Stimulated activated CD4-positive, alpha-beta T cell treated with anti-CD3 and anti-CD28 coated beads, TNF-alpha, amount 100 ng/mL, for 48 hours (primary cell): ENCODE measurements around the gene ZNF212.
A peak's percentile ranks its signal among the peaks of the same experiment; 100 is the strongest.
"Not testable (repeated sequence)": the region's sequence is repeated elsewhere in the genome, so short reads cannot be mapped to it uniquely, and the experiment has no call there.

Source experiments
- DNase-seq, 3 donors: peaks; one replicate each; pipeline ENCODE4 v3.0.0-alpha.2; 2020; ENCODE audit warnings: low read depth in 3 of 3

The ZNF212 gene

GRCh38 chr7:149218469-149219420, 20.7 kb upstream of the ZNF212 start:
- no peak for DNase-seq

GRCh38 chr7:149220534-149220933, 18.9 kb upstream of the ZNF212 start:
- DNase-seq = no peak

- no peak for DNase-seq
Observed at GRCh38 chr7:149223176-149223575, 16.3 kb upstream of the ZNF212 start.

- no peak for DNase-seq
Observed at GRCh38 chr7:149223761-149224160, 15.7 kb upstream of the ZNF212 start.

GRCh38 chr7:149224352-149224751, 15.1 kb upstream of the ZNF212 start:
- DNase-seq = no peak

GRCh38 chr7:149225106-149225505, 14.3 kb upstream of the ZNF212 start:
- DNase-seq = no peak

GRCh38 chr7:149225656-149226055, 13.8 kb upstream of the ZNF212 start:
- DNase-seq = no peak

- not testable (repeated sequence) for DNase-seq
Observed at GRCh38 chr7:149226366-149226765, 13.1 kb upstream of the ZNF212 start.

- DNase-seq = no peak
Observed at GRCh38 chr7:149226840-149227494, 12.5 kb upstream of the ZNF212 start.

GRCh38 chr7:149228831-149229471, 10.5 kb upstream of the ZNF212 start:
- DNase-seq = no peak

GRCh38 chr7:149229526-149229925, 9.9 kb upstream of the ZNF212 start:
- no peak for DNase-seq

- DNase-seq = no peak
Observed at GRCh38 chr7:149232362-149232761, 7.1 kb upstream of the ZNF212 start.

- DNase-seq = peak in 1 of 3 donors; percentile 16
Observed at GRCh38 chr7:149233655-149234204, 5.7 kb upstream of the ZNF212 start.

GRCh38 chr7:149237502-149237901, 1.9 kb upstream of the ZNF212 start:
- no peak for DNase-seq

- DNase-seq = no peak
Observed at GRCh38 chr7:149238051-149238450, 1.4 kb upstream of the ZNF212 start.

- DNase-seq = no peak
Observed at GRCh38 chr7:149240637-149241036, 1.2 kb downstream of the ZNF212 start.

- DNase-seq = no peak
Observed at GRCh38 chr7:149241696-149242095, 2.2 kb downstream of the ZNF212 start.

GRCh38 chr7:149245244-149245643, 5.8 kb downstream of the ZNF212 start:
- DNase-seq = peak in 2 of 3 donors; percentile 44 to 62

- DNase-seq = no peak
Observed at GRCh38 chr7:149245744-149246143, 6.3 kb downstream of the ZNF212 start.

GRCh38 chr7:149248777-149249176, 9.3 kb downstream of the ZNF212 start:
- peak in 1 of 3 donors; percentile 39 for DNase-seq

GRCh38 chr7:149250151-149250550, 10.7 kb downstream of the ZNF212 start:
- DNase-seq = not testable (repeated sequence)

GRCh38 chr7:149251518-149251917, 12.1 kb downstream of the ZNF212 start:
- not testable (repeated sequence) for DNase-seq
